GM06990 (cell line): ENCODE data around the gene SLC12A1.
A peak's percentile ranks its signal among the peaks of the same experiment; 100 is the strongest.

Source experiments
- DNase-seq: peaks from one replicate; pipeline ENCODE4 v3.0.0-alpha.2; 2011; ENCODE audit not compliant: insufficient read length; ENCODE audit errors: extremely low read depth
- H3K27me3 ChIP-seq: replicated peaks from 2 replicates; pipeline ENCODE4 v1.6.0; 2011; ENCODE audit warnings: low read length; ENCODE audit not compliant: control insufficient read depth, insufficient read depth
- H3K36me3 ChIP-seq: 2 replicates; pipeline ENCODE4 v1.5.1; 2011; ENCODE audit warnings: low read length; ENCODE audit not compliant: control insufficient read depth, insufficient read depth
- H3K4me3 ChIP-seq: replicated peaks from 2 replicates; pipeline ENCODE4 v1.5.1; 2011; ENCODE audit warnings: low read depth, mild to moderate bottlenecking, control low read depth, low read length
- TF ChIP-seq, protein P1 (sequence below): IDR thresholded peaks from 2 replicates; pipeline ENCODE4 v1.5.1; 2011; ENCODE audit warnings: low read length, control low read depth, mild to moderate bottlenecking, inconsistent platforms; ENCODE audit not compliant: insufficient read depth, poor library complexity, severe bottlenecking

SLC12A1 gene

DNA sequence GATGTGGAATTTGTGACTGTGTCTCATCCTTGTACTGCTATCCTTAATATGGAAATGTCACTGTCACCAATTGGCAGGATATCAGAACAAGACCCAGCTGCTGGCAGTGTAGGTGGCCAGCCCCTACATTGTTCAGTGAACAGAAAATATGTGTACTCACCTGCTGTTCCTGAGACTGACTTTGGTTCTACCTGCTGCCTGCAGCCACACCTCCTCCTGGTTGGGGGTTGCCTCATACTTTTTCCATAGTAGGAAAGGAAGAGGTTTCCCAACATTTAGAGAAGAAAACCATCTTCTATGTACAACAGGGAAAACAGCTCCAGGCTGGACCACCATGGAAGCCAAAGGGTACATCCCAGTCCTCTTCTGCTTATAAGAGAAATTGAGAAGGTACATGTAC is 35.9 kb downstream of the SLC12A1 start:
- H3K36me3 ChIP-seq: no peaks in the 10 kb centered on the region
- TF ChIP-seq, protein P1, sequence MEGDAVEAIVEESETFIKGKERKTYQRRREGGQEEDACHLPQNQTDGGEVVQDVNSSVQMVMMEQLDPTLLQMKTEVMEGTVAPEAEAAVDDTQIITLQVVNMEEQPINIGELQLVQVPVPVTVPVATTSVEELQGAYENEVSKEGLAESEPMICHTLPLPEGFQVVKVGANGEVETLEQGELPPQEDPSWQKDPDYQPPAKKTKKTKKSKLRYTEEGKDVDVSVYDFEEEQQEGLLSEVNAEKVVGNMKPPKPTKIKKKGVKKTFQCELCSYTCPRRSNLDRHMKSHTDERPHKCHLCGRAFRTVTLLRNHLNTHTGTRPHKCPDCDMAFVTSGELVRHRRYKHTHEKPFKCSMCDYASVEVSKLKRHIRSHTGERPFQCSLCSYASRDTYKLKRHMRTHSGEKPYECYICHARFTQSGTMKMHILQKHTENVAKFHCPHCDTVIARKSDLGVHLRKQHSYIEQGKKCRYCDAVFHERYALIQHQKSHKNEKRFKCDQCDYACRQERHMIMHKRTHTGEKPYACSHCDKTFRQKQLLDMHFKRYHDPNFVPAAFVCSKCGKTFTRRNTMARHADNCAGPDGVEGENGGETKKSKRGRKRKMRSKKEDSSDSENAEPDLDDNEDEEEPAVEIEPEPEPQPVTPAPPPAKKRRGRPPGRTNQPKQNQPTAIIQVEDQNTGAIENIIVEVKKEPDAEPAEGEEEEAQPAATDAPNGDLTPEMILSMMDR: no peak
- DNase-seq: no peak
- no peak overlapping the region for H3K4me3 ChIP-seq
- H3K27me3 ChIP-seq: no peaks in the 10 kb centered on the region

DNA sequence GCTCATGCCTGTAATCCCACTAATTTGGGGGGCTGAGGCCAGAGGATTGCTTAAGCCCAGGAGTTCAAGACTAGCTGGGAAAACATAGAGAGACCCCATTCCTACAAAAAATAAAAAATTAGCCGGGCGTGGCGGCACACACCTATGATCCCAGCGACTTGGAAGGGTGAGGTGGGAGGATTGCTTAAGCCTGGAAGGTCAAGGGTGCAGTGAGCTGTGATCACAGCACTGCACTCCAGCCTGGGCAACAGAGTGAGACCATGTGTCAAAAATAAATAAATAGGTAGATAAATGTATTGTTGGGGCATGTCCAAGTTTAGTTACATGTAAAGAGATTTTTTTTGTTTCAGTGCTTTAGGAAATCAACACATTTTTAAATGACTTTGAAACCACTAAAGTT is 36.4 kb downstream of the SLC12A1 start:
- DNase-seq: no peak
- H3K4me3 ChIP-seq: no peak overlapping the region
- no peaks in the 10 kb centered on the region for H3K36me3 ChIP-seq
- TF ChIP-seq, protein P1: no peak
- H3K27me3 ChIP-seq: no peaks in the 10 kb centered on the region

DNA sequence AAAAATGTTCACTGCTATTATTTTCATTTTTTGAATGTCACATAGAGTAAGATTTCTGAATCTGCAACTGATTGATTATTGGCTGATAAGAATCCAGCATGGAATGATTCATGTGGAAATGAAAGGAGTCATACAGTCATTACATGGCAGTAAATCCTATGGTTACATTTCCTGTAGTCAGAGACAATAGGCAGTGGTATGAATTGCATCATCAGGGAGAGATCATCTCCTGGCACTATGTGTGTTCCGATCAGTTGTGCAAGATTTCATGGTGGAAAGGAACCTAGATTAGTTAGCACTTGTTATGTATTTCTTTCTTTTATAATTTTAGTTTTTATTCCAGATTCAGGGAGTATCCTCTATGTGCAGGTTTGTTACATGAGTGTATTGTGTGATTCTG is 38.8 kb downstream of the SLC12A1 start:
- DNase-seq: no peak
- Histone ChIP-seq H3K27me3 (no peaks in the 10 kb centered on the region), H3K4me3 (no peak overlapping the region), H3K36me3 (no peaks in the 10 kb centered on the region)
- TF ChIP-seq, protein P1: no peak

DNA sequence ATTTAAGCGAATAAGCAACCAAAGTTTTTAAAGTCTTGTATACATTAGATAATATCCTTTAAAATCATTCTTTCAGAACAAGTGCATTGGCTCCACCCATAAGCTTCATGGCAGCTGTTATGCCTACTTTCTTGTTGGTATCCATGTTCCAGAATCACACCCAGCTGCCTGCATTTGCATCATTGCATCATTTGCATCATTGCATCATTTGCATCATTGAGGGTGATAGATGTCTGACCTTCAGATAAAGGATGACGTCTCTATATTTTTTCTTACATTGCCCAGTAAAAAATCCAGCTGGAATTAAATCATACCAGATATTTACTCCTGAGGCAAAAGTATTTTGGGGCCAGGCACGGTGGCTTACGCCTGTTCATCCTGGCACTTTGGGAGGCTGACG is 42.3 kb downstream of the SLC12A1 start:
- Histone ChIP-seq H3K36me3 (no peaks in the 10 kb centered on the region), H3K27me3 (no peaks in the 10 kb centered on the region), H3K4me3 (no peak overlapping the region)
- TF ChIP-seq, protein P1: no peak
- DNase-seq: no peak

DNA sequence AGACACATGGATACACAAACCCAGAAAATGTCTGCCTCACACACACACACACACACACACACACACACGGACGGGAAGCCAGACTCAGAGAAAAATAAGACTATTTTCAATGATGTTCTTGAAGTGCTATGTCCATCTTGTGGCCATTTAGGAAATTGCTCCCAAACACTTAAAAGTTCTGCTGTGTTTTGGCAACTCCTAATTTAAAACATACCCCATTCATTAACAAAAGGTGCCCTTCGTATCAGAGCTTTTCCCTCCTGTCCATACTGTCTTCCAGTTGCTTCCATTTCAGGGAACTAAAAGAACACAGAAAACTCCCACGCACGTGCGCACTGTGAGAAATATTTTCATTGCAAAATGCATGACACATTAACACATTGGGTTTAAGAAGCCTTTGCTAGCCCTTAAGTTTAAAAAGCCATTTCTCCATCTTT is 44.6 kb downstream of the SLC12A1 start:
- peak; percentile 6 for DNase-seq
- TF ChIP-seq, protein P1: peak; percentile 70
- Histone ChIP-seq H3K4me3 (no peak overlapping the region), H3K27me3 (no peaks in the 10 kb centered on the region), H3K36me3 (no peaks in the 10 kb centered on the region)

DNA sequence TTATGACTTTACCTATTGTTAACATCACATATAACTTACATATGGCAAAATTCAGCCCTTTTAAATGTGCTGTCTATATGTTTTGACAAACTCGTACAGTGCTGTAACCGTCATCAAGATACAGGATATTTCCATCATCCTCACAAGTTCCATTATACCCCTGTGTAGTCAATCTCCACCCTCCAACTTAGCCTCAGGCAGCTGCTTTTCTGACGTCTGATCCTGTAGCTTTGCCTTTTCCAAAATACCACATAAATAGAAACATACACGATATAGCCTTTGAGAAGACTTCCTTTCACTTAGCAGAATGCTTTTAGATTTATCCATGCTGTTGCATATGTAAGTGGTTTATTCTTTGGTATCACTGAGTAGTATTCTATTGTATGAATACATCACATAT is 47.1 kb downstream of the SLC12A1 start:
- no peaks in the 10 kb centered on the region for H3K27me3 ChIP-seq
- no peak for DNase-seq
- TF ChIP-seq, protein P1: no peak

More for the DNA sequence above, 47.1 kb downstream of the SLC12A1 start:
- Histone ChIP-seq H3K36me3 (no peaks in the 10 kb centered on the region), H3K4me3 (no peak overlapping the region)
